Tibial nerve (tissue), 4 donors: ENCODE results near the gene USP46.

Source experiments
- CTCF ChIP-seq, 5 experiments: fragments of 200-600 bp in 3 of 5; fragments of 450-650 bp in 2 of 5; sonication (generic) in 3 of 5; IDR thresholded peaks; one replicate each; pipeline ENCODE4 v1.5.1; 2016 to 2019; ENCODE audit warnings: antibody characterized with exemption in 5 of 5, mild to moderate bottlenecking in 3 of 5, moderate library complexity in 2 of 5
- EP300 ChIP-seq, 2 donors: sonication (generic); formaldehyde crosslinking; IDR thresholded peaks; one replicate each; pipeline ENCODE4 v1.6.1; 2017; ENCODE audit warnings: antibody characterized with exemption in 2 of 2, mild to moderate bottlenecking in 1 of 2
- POLR2A ChIP-seq, 2 donors: fragments of 450-650 bp; IDR thresholded peaks; one replicate each; pipeline ENCODE4 v1.6.1; 2017; ENCODE audit warnings: antibody characterized with exemption in 2 of 2, mild to moderate bottlenecking in 2 of 2, moderate library complexity in 2 of 2

- TF ChIP-seq CTCF (IDR thresholded peaks at IDR 0.05) = no peak
- no peak for TF ChIP-seq EP300 (IDR thresholded peaks at IDR 0.05)
- TF ChIP-seq POLR2A (IDR thresholded peaks at IDR 0.05) = no peak
These were observed 3.0 kb upstream of the USP46 start for GRCh38 chr4:52661966-52662690.
